Ectodermal cell (in vitro differentiated cells): ENCODE measurements around the gene SAXO1.

Experiments
- H3K27ac ChIP-seq: 2 replicates; pipeline ENCODE4 v1.7.0; 2013; ENCODE audit warnings: mild to moderate bottlenecking, low read depth, low read length; ENCODE audit not compliant: insufficient read depth, poor library complexity, severe bottlenecking
- H3K27me3 ChIP-seq: 2 replicates; pipeline ENCODE4 v1.7.0; 2013; ENCODE audit warnings: mild to moderate bottlenecking, low read length; ENCODE audit not compliant: insufficient read depth, control insufficient read depth, poor library complexity, severe bottlenecking
- H3K36me3 ChIP-seq: one replicate; pipeline ENCODE4 v1.7.0; 2013; ENCODE audit warnings: low read length; ENCODE audit not compliant: control insufficient read depth, insufficient read depth
- H3K4me1 ChIP-seq: one replicate; pipeline ENCODE4 v1.7.0; 2013; ENCODE audit warnings: low read length; ENCODE audit not compliant: control insufficient read depth, insufficient read depth
- H3K4me3 ChIP-seq: 2 replicates; pipeline ENCODE4 v1.7.0; 2013; ENCODE audit warnings: low read depth, low read length, control low read depth; ENCODE audit not compliant: insufficient read depth
- H3K9me3 ChIP-seq: 2 replicates; pipeline ENCODE4 v1.7.0; 2013; ENCODE audit warnings: mild to moderate bottlenecking, low read length, moderate library complexity; ENCODE audit not compliant: control insufficient read depth
- WGBS, 2 experiments: methylation state at CpG; one replicate each; pipeline ENCODE4 v1.1.7; 2013; ENCODE audit warnings: missing lambda C conversion rate in 2 of 2; 5-methylcytosine and 5-hydroxymethylcytosine counted together

The SAXO1 gene

GRCh38 chr9:18905028-18905882, 127.8 kb downstream of the SAXO1 start:
- no peaks in the 10 kb centered on the region for H3K9me3 ChIP-seq
- H3K4me3 ChIP-seq: no peak overlapping the region
- H3K4me1 ChIP-seq: peaks cover 13% of the 10 kb centered on the region
- H3K36me3 ChIP-seq: no peaks in the 10 kb centered on the region
- WGBS, 2 experiments: 94 to 96% methylated on average over 9 to 11 of the region's 11 CpGs
- H3K27me3 ChIP-seq: no peaks in the 10 kb centered on the region
- no peak overlapping the region for H3K27ac ChIP-seq

DNA sequence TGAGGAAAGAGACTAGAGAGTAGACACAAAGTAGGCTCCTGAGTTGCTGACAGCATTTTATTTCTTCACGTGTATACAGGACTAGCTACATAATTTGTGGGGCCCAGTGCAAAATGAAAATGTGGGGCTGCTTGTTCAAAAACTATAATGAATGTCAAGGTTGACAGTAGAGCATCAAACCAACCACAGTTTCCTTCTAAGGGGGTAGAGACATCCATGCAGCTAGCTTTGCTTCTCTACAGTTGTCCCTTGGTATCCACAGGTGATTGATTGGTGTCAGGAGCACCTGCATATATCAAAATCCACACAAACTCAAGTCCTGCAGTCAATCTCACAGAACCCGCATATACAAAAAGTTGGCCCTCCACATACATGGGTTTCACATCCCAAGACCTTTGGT, 129.6 kb downstream of the SAXO1 start:
- WGBS, 2 experiments: 96 to 97% methylated on average over 2 of the region's 2 CpGs

DNA sequence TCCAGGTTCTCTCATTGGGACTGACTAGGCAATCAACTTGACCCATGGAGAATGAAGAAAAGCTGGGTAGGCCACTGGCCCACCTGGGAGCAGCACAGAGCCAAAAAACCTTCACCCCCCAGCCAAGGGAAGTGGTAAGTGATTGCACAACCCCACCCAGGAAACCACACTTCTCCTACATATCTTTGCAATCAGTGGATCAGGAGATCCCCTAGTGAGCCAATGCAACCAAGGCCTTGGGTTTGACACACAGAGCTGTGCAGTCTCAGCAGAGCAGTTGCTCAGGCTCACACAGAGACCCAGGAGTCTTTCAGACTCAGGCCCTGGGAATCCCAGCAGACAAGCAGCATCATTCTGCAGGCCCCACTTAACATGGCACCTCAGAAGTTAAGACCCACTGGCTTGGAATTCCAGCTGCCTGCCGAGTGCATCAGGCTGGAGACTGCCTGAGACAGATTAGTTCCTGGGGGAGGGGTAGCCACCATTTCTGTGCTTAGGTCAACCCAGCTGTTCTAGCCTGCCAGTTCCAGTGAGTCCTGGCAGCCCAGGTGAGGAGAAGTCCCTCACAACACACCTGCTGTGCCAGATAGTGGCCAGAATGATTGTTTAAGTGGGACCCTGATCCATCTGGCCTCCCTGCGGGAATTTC, 136.4 kb downstream of the SAXO1 start:
- H3K27me3 ChIP-seq: no peaks in the 10 kb centered on the region
- no peak overlapping the region for H3K27ac ChIP-seq
- H3K36me3 ChIP-seq: no peaks in the 10 kb centered on the region
- WGBS, 2 experiments: 85 to 88% methylated on average over 2 of the region's 2 CpGs
- H3K9me3 ChIP-seq: no peaks in the 10 kb centered on the region
- no peak overlapping the region for H3K4me3 ChIP-seq
- no peaks in the 10 kb centered on the region for H3K4me1 ChIP-seq

More for the DNA sequence above, 129.6 kb downstream of the SAXO1 start:
- Histone ChIP-seq H3K36me3 (no peaks in the 10 kb centered on the region), H3K4me1 (peaks cover 7% of the 10 kb centered on the region), H3K9me3 (no peaks in the 10 kb centered on the region), H3K27ac (no peak overlapping the region), H3K4me3 (no peak overlapping the region), H3K27me3 (no peaks in the 10 kb centered on the region)

GRCh38 chr9:18896004-18896403, 137.0 kb downstream of the SAXO1 start:
- no peak overlapping the region for H3K27ac ChIP-seq
- no peaks in the 10 kb centered on the region for H3K27me3 ChIP-seq
- H3K4me1 ChIP-seq: peaks cover under 1% of the 10 kb centered on the region
- H3K9me3 ChIP-seq: no peaks in the 10 kb centered on the region
- no peak overlapping the region for H3K4me3 ChIP-seq
- H3K36me3 ChIP-seq: no peaks in the 10 kb centered on the region

GRCh38 chr9:18893491-18893890, 139.5 kb downstream of the SAXO1 start:
- no peaks in the 10 kb centered on the region for H3K9me3 ChIP-seq
- H3K27ac ChIP-seq: no peak overlapping the region
- H3K4me1 ChIP-seq: peaks cover 5% of the 10 kb centered on the region
- no peaks in the 10 kb centered on the region for H3K27me3 ChIP-seq
- no peaks in the 10 kb centered on the region for H3K36me3 ChIP-seq
- WGBS, 2 experiments: 83 to 100% methylated on average over 1 of the region's 1 CpG
- H3K4me3 ChIP-seq: no peak overlapping the region

DNA sequence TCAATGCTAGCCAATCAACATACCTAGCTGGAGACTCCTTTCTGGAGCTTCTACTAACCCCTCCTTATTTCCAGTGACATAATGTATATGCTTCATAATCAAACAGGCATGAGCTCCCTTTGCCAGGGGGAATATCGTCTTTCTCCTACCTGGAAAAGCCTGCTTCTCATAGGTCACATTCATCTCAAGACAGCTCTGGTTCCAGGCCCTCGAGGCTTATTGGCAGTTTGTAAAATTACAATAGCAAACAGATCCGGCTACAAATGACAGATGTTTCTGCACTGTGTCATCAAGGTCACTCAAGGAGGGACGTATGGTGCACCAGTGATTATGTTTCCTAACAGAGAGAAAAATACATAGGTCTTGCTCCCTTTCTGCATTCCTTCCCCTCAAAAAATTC, 140.0 kb downstream of the SAXO1 start:
- Histone ChIP-seq H3K4me3 (no peak overlapping the region), H3K27me3 (no peaks in the 10 kb centered on the region), H3K4me1 (peaks cover 5% of the 10 kb centered on the region), H3K27ac (no peak overlapping the region), H3K9me3 (no peaks in the 10 kb centered on the region), H3K36me3 (no peaks in the 10 kb centered on the region)
- 79 to 80% methylated on average over 4 of the region's 4 CpGs for WGBS, 2 experiments

DNA sequence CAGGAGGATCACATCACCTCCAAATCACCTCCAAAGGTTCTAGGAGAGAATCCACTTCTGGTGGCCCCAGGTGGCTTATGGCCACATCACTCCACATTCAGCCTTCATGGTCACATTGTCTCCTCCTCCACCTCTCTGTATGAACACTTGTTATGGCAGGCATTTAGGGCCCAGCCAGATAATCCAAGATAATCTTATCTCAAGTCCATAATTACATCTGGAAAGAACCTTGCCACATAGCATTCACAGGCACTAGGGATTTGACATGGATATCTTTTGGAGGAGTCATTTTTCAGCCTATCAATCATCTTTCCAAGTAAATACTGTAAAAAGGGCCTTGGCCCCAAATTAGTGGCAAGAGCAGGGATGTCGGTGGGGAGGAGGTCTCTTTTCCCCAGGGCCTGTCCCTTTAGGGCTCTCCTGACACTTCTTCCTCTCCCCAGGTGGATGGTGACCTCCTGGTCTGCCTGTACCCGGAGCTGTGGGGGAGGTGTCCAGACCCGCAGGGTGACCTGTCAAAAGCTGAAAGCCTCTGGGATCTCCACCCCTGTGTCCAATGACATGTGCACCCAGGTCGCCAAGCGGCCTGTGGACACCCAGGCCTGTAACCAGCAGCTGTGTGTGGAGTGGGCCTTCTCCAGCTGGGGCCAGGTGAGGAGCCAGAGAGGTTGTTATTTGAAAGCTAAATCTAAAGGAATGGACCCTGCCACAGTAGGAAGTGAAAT, 140.9 kb downstream of the SAXO1 start:
- Histone ChIP-seq H3K9me3 (no peaks in the 10 kb centered on the region), H3K4me3 (no peak overlapping the region), H3K36me3 (no peaks in the 10 kb centered on the region), H3K4me1 (peaks cover 5% of the 10 kb centered on the region), H3K27ac (no peak overlapping the region), H3K27me3 (no peaks in the 10 kb centered on the region)
- 92 to 94% methylated on average over 5 of the region's 5 CpGs for WGBS, 2 experiments

DNA sequence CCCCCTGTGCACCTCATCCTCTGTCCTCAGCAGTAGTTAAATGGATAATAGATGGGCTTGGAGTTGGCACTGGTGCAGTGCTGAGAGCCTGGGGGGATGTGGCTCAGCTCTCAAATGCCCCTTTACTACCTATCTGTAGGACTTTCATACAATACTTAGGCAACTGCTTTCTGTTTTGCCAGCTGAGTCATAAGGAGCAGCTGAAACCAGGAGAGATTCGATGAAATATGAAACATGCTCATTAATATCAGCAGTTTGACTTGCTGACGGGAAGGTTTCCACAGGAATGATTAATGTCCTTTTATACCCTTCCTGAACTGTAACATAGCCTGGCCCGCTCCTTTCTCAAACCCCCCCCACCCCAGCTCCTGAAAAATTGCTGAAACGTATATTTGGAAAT, 142.6 kb downstream of the SAXO1 start:
- Histone ChIP-seq H3K27me3 (no peaks in the 10 kb centered on the region), H3K4me1 (peaks cover 5% of the 10 kb centered on the region), H3K27ac (no peak overlapping the region), H3K4me3 (no peak overlapping the region), H3K36me3 (no peaks in the 10 kb centered on the region), H3K9me3 (no peaks in the 10 kb centered on the region)
- WGBS, 2 experiments: 89 to 95% methylated on average over 3 to 4 of the region's 4 CpGs

DNA sequence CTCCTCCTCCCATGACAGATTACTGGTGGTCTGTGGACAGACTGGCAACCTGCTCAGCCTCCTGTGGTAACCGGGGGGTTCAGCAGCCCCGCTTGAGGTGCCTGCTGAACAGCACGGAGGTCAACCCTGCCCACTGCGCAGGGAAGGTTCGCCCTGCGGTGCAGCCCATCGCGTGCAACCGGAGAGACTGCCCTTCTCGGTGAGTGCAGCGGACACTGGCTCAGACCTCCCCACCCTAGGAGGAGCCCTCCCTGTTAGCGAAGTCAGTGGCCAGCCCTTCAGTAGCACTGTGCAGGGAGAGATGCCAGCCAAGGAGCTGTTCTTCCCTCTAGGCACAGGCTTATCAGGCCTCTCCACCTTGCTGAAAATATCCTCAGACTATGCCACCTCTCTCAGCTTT, 143.5 kb downstream of the SAXO1 start:
- Histone ChIP-seq H3K36me3 (no peaks in the 10 kb centered on the region), H3K4me1 (peaks cover 5% of the 10 kb centered on the region), H3K4me3 (no peak overlapping the region), H3K27ac (no peak overlapping the region), H3K27me3 (no peaks in the 10 kb centered on the region), H3K9me3 (no peaks in the 10 kb centered on the region)
- WGBS, 2 experiments: 93 to 96% methylated on average over 12 of the region's 12 CpGs

DNA sequence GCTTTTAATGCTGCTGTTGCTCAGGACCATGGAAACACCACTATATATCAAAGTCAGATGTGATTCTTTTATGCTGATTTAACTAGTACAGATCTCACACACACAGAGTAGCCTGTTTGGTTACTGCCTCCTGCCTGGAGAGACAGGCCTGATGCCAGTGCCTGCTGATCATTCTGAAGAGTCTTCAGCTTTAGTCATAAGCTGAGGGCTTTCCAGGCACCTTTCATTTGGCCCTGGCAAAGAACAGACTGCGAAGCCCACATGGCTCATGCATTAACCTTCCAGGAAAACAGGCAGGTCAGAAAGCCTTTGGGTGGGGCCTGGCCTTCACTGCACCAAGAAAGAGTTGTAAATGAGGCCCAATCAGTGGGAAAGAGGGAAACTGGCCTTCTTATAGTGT, 144.7 kb downstream of the SAXO1 start:
- WGBS, 2 experiments: 91 to 100% methylated on average over 1 of the region's 1 CpG
- Histone ChIP-seq H3K36me3 (no peaks in the 10 kb centered on the region), H3K4me3 (no peak overlapping the region), H3K27me3 (no peaks in the 10 kb centered on the region), H3K27ac (no peak overlapping the region), H3K9me3 (peaks cover 3% of the 10 kb centered on the region), H3K4me1 (peaks cover 5% of the 10 kb centered on the region)
